EH (cell line): Measurements from ENCODE around the gene MCIDAS.

Experiments used
- DNase-seq: peaks from one replicate; pipeline ENCODE4 v3.0.0-alpha.2; 2015; ENCODE audit warnings: low read depth

MCIDAS gene

DNA sequence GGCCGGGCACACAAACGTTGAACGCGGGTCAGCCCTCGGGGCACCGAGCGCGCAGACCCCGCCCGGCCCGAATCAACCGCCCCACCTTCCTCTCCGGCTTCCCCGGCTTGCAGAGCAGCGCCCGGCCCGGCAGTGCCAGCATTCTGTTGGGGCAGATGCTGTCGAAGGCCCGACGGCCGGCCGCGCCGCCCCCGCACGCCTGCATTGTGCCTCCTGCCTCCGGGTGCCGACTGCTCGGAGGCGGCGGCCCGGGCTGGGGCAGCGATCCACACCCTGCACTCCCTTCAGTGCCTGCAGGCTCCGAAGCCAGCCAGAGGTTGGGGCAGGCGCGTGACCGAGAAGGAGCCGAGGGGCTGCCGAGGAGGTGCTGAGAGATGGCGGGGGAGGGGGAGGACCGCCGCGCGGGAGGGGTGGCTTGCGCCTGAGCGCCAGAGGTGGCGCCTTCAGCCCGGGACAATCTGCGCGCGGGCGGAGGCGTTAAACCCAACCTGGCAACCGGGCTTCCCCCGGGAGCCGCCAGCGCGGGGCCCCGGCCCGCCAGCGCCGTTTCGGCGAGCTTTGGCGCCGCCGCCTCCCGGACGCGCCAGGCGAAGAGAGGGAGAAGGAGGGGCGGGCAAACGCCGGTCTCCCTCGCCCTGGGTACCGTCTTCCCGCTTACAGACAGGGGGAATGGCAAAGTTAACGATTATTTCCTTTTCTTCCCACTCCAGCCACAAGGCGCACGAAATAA lies at the start of gene MCIDAS:
Gene MCIDAS (minus strand): TSS at position 382 of the 730 bp plus-strand sequence. CDS start 177 bp downstream, at position 205.
- peak; percentile 23 for DNase-seq

DNA sequence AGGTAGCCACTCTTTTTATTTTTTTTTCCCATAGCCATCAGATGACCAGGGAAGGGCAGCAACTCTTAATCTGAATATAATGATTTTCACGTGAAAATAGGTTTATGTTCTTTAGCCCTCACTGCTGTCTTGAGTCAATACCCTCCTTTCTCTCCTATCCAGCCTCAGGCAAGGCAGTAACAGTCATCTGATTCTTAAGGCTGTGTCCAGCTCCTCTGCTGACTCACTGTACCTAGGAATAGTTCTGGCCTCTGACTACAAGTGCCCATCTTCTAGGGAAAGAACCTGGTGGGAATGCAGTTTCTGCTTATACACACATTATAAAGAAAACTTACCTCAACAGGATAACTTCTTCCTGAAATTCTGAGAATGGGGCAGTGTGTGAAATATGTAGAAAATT lies 49.7 kb upstream of the MCIDAS start:
- DNase-seq = peak; percentile 70

DNA sequence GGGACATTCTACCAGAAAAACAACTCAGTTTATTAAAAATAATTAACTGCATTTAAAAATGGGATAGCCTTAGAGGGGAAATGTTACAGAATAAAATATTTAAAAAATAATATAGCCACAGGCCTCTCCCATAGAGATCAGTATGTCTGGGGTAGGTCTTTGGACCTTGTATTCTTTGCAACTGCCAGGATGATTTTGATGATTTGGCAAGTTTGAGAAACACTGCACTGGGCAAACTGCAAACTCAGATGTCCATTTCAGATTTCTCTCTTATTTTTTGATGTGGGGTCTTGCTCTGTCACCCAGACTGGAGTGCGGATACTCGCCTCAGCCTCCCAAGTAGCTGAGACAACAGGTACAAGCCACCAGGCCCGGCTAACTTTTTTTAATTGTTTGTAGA lies 31.2 kb upstream of the MCIDAS start:
- DNase-seq = no peak

DNA sequence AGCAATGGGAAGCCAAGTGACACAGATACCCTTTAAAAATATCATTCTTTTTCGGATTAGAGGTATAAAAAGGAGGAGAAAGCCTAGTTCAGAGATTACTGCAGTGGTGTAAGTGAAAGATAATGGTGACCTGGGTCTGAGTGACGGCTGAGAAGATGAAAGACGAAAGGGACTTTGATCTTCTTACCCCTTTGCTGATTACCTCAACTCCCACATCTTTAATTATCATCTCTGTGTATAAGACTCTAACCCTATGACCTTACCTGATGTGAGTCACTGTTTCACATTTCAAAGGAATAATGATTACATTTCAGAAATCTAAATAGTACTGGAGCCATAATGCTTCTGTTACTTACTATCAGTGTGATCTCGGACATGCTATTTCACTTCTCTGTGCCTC lies 27.7 kb upstream of the MCIDAS start:
- DNase-seq = no peak

DNA sequence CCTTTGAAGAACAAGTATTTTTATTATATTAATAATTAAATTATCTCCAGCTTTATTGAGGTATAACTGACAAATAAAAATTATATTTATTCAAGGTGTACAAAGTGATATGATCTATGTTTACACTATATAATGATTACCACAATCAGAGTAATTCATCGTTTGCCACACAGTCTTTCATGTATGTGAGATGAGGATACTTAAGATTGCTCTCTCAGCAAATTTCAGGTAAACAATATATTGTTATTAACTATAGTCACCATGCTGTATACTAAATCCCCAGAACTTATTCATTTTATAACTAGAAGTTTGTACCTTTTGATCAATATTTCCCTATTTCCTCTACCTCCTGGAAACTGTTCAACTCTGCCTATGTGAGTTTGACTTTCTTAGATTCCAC lies 22.9 kb upstream of the MCIDAS start:
- DNase-seq = no peak

DNA sequence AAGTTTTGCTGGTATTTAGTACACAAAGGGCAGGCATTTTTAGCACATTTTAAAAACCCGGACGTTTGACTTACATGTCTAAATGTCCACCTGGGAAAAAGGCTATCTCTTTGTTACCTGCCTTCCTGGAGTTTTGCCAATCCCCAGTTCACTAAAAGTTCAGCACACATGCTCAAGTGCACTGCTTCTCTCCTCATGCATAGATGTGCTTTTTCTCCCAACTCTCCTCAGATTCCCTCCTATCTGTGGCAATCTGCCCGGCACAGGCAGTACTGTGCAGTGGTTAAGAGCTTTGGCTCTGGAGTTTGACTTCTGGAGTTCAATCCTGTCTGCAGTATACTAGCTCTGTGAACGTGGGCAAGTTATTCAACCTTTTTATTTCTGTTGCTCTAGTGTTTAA lies 14.6 kb upstream of the MCIDAS start:
- no peak for DNase-seq

DNA sequence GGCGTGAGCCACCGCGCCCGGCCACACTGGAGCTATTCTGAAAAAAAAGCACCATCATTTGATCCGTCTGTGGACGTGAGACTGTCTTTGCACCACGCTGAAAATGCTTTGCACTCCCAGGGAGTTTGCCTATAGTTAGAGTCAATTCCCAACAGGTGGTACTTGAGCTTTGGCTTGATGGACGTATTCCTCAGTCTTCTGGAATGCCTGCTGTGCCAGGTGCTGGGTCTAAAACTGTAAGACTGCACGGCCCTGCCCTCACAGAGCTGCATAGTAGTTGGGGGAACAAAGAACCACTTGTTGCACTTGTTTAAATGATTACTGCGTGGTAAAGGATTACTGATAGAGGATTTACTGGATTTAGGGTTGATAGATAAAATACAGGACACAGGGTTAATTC lies 9.7 kb upstream of the MCIDAS start:
- no peak for DNase-seq

DNA sequence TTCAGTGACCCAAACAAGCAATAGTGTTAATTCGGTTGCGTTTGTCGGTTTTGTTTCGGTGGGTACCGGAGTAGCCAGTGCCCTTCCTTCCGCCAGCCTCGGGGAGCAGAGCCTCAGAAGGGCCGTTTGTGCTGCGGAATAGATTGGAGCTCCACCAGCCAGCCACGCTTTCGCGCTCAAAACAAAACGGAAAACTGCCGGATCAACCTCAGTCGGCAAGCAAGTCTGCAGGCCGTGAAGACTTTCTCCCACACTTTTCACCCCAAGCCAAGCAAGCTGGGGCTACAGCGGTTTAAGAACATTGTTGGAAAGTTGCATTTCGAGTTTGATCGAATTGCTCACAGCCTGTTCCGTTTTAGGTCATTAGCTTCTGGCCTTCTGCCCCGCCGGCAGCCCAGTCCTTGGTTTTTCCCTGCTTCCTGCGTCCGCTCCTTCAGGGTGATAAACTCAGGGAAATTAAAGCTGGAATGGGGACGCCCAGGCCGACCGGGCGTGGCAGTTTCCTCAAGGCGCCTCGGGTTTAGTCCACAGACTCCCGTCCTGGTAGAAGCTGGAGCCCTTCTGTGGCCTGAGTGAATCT lies 7.1 kb upstream of the MCIDAS start:
- peak; percentile 36 for DNase-seq

DNA sequence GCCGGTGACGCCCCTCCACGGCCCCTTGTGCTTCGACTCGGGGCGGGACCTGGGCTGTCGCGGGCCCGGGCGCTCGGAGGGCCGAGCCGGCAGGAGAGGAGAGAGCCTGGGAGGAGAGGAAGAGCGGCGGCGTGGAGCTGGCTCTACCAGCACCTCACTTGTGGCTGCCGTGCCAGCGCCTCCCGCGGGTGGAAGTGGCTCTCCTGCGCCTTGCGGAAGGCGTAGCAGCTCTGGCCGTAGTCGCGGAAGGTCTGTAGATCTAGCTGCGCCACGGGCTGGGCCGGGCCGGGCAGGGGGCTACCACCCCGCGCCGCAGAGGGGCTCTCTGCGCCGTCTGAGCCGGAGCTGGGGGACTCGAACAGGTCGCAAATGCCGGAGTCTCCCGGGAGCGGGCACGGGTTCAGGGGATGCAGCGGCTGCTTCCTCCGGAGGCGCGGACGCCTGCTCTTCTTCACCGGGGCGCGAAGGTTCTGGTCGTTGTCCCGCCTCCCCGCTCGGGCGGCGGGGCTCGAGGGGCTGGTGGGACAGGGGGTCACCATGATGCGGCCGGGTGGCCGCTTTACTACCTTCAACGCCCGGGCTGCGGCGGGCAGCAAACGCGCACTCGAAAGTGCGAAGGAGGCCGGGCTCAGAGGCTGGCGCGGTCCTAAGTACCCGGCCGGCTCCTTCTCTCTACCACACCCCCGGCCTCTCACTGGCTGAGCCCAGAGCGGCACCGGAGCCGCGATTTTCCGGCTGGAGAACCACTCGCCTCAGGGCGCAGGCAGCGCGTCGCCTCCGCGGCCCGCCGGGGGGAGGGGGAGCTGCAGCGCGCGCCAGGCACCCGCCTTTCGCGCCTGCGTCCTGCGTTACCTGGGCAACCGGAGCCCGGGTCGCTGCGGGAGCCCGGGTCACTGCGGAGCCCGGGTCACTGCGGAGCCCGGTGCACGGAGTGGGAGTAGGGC lies 6.1 kb upstream of the MCIDAS start, which contains the start of gene CCNO:
Gene CCNO (minus strand): TSS at position 624 of the 944 bp plus-strand sequence. CDS start 85 bp downstream, at position 539.
- DNase-seq = peak; percentile 80

DNA sequence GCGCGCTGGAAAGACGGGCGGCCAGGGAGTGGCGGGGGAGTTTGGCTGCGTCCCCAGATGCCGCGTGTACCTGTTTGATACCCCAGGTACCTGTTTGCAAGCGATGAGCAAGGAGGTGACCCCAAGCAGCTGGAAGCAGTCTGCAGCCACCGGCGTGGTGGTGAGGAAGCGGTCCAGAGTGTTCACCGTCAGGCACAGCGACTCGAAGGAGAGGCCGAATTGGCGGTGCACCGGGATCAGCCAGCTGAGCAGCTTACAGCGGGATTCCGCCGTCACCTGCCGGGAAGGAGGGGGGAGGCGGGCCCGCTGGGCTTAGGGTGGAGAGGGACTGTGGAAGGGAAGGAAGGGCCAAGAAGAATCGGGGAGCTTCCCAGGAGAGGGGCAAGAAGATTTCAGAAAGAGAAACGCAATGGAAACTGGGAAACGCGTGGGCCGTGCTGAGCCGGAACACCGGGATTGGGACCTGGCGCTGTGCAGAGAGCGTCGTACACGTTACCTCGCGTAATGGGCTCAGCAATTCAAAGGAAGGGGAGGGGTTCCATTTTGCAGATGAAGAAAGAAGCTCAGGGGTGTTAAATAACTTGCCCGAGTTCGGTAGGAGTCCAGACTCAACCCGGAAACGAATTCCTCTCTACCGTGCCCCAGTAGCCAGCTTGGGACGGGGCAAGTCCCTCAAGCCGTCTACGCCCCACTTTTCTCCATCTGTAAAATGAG lies 5.3 kb upstream of the MCIDAS start:
- DNase-seq = peak; percentile 20

DNA sequence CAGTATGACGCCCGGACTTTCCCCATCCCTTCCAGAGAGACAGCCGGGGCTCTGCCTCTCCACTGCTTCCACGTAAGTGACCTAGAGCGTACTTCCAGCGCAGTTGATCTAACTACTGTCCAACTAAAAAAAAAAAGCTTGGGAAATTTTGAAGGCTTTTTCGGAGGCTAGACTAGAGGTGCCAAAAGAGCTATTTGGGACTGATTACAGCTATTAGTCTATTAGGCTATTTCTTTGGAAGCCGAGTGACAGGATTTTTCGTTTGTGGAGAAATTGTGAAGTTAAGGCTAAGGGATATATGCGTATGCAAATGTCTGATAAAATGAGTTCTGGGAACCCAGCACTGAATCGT lies 4.8 kb upstream of the MCIDAS start:
- peak; percentile 30 for DNase-seq

DNA sequence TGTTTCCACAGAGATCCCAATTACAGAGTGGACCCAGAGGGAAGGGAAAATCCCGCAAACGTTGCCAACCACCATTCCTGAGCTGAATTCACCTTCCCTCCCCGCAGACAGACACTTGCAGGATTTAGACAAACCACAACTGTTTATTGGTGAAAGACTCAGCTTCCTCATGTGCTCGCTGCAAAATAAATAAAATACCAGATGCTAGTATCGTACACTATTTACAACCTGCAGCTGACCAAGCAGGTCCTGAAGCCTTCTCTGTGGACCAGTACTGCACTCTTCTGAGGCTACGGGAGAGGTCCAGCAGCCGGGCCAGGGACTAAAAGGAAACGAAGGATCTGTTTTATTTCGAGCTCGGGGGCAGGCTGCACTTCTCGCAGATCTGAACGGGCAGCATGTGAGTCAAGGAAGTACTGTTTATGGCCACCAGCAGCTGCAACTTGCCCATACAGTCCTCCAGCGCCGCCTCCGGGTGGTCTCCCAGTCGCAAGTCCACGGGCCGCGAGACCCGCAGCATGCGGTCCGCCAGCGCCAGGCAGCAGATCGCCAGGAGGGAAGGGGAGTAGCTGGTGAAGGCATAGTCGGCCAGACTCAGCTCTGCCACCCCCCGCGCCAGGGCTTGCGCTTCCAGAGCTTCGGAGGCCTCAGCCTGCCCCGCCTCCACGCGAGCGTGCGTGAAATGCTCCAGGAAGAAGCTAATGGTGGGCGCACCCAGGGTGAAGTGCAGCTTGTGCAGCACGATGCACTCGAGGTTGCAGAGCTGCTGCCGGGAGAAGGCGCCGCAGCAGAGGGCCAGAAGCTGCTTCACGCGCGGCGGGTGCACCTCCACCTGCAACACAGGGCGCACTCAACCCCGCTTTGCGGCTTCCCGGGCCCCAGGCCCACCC lies 4.2 kb upstream of the MCIDAS start:
- DNase-seq = peak; percentile 31

DNA sequence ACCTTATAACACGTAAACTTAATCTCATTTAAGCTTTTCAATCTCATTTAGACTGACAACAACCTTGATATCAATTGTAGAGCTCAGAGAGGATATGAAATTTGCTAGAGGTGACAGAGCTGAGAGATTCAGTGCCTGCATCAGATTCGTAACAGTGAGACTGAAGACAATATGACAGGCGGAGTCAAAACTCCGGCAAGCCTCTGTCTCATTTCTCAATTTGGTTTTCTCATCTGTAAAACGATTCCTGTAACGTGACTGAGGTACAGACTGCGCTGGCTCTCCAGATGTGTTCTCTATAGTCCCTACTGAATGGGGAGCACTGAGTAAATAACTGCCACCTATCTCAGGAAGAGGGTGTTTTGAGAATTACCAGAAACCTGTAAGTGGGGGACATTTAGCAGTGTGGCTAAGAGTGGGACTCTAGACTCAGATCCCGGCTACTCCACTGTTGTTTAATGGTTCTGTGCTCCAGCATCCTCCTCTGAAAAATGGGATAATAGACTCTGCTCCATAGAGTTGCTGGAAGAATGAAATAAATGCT lies 3.0 kb upstream of the MCIDAS start:
- no peak for DNase-seq

DNA sequence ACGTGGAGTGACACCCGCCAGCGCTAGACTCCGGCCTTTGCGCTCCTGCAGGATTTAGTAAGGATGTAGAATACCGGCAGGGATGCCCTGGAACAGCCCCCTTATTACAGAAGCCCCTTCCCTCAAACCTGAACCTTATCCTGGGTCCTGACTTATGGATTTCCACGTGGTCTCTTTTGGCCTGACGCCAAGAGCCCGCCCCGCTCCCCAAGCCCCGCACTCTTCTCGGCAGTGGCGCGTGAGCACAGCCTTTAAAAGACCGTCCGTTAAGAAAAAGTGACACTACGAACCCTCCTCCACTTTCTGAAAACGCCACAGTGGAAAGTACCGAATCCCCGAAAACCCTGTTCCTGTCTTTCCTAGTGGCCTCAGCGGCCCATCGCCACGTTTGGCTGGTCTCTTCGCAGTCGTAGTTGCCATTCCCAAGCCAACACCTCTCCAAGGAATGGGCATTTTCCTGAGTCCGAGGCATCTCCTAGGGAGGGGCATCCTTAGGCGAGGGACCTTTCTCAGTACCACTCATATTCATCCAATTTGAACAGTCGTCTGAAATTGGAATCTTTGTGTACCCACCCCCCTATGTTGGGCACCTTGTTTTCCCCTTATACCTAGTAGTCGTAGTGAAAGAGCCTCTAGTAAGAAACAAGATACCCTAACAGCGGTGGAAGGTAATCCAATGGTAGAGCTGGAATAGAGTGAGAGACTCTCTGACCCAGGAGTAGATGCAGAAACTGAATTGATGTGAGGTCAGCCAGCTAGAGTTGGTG lies 732 bp upstream of the MCIDAS start:
- no peak for DNase-seq

DNA sequence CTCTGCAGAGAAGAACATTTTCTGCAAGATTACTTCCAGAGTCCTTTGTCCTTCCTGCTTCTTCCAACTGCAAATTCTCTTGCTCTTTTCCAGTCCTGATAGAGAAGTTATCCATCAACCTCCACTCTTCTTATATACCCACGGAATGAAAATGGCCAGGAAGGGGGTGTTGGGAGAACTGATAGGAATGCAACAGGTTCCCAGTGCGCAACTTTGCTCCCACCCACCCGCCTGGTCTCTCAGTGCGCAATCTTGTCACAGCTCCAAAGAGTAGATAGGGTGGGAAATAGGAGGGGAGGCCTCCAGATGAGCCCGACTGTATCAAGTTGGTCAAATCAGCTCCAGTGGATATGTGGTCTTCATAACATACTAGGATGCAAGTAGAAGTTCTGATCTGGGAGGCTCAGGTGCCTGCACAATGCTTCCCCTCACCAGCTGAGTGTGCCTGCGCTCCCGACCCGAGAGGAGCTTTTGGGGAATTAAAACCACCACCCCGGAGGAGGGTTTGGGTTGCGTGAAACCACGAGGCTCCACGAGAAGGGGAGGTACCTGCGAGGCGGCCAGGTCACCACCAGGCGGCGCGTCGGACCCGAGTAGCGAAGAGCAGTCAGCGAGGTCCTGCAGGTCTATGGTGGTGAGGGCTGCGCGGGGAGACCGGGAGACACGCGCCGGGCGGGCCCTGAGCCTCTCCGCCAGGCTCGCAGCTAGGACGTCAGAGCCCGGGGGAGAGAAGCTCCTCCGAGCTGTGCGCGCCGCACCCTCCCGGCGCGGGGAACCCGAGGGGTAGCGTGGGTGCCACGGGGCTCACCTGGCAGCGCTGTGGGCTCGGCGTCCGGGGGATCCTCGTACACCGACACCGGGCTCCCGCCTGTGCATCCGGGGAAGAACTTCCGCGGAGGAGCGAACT lies 835 bp downstream of the MCIDAS start:
- DNase-seq = peak; percentile 43

DNA sequence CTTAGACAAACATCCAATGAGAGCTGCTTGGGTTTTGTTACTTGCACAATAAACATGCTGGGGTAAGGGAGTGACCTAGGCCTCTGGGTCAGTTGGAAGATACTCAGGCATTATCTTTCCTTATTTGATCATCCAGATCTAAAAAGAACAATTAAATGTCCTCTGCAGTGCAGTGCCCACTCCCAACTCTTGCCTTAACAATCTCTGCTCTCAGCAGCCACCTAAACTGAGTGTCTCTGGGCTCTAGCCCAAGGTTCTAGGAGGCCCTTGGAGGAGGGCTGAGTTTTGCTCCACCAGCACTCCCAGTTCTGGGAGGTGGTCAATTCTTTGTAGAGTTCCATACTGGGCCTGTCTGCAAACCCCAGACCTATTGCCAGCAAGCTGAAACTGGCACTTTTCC lies 1.8 kb downstream of the MCIDAS start:
- no peak for DNase-seq

DNA sequence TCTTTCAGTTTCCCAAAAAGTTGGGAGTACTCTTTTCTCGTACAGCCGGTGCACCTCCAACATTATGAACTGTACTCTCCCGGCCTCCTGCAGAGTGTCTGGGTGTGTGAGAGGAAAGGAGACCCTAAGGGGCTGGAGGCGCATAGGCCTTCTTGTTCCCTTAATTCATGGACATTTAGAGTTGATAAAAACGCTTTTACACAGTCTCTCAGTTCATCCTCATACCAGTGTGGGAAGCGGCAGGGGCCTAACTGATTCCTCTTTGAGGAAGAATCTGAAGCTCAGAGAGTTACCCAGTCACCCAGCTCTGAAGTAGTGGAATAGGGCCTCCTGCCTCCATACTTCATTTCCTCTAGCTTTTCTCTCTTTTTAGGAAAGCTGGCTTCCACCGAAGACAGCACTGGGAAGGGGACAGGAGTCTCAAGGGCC lies 3.3 kb downstream of the MCIDAS start:
- no peak for DNase-seq

DNA sequence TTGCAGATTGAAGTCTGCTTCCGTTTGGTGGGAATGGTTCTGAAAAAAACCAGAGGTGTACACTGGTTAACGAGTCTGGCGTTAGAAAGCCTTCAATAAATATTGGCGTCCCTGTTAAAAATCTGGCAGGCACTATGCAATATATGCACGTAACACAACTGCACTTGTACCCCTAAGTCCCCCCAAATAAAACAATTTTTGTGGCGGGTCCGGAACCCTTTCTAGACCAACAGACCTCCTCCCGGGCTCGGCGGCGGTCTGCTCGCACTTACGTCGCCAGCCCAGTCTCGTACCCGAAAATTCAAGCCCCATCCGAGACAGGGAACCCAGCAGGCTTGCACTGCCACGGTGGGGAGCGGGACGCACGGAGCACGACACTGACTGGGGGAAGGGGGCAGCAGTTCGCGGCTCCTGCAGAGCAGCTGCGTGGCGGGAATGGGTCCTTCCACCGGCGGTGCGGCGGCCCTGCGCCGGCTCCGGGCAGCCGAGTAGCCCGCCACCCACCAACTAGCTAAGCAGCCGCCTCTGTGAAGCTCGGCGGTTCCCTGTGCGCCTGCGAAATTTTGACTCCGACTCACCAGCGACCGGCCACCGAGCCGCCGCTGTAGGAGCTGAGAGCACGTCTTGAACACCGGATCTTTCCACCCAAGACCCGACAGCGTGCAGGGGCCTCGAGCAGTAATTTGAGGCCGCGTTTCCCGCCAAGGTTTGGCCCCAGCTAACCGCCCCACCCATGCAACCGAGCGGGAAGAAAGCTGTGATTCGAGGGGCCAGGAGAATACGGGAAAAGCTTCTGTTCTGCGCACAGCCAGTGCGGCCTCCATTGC lies 3.9 kb downstream of the MCIDAS start:
- no peak for DNase-seq
